Measurements from ENCODE around the gene MALL. TPM values are rescaled to one million over a fixed set of nuclear protein-coding genes. Genes with fewer than 3 reads are reported as not detected.
A peak's percentile ranks its signal among the peaks of the same experiment; 100 is the strongest.

MALL gene
- total and polyA plus RNA-seq, 2 of the 13 experiments (the other 11 are each of a cell fraction or from before 2014, with no cell fraction given): not detected

DNA sequence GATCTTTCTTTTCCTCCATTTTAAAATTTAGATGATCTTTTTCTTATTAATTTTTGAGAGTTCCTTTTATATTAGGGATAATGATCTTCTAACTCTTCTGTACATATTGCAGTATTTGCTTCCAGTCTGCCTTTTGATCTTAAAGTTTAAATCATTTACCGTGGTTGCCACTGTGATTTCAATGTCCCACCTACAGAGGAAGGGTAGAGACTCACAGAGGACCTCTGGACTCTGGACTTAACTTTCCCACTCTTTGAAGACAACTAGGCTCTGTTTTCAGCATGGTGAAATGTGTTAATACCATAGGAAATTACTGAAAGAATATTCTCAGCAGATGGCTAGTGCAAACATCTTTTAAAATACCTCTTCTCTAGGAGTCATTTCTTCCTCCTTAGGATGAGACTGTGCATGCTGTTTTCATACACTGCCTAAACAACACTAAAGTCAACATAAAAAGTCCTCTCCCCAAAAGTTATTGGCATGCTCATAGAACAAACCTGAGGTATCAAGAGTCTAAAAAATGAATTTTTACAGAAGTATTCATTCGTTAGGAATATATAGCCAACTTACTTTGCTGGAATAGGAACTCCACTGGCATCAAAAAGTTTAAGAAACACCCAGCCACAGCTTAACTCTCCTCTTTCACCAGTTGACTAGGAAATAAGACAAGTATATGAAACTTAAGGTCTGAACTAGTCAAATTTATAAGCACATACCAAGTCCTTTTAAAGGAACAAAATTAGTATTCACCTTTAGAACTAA, 30.7 kb upstream of the MALL start (continued):
- TF ChIP-seq, protein P1, sequence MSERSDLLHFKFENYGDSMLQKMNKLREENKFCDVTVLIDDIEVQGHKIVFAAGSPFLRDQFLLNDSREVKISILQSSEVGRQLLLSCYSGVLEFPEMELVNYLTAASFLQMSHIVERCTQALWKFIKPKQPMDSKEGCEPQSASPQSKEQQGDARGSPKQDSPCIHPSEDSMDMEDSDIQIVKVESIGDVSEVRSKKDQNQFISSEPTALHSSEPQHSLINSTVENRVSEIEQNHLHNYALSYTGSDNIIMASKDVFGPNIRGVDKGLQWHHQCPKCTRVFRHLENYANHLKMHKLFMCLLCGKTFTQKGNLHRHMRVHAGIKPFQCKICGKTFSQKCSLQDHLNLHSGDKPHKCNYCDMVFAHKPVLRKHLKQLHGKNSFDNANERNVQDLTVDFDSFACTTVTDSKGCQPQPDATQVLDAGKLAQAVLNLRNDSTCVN (CRISPR knock-in tag; IDR thresholded peaks at IDR 0.05; ENCODE audit: borderline replicate concordance): no peak
- TF ChIP-seq HMGXB4 (CRISPR knock-in tag; IDR thresholded peaks at IDR 0.05; ENCODE audit: borderline replicate concordance in 1 of 2, low read depth in 1 of 2): no peak
- TF ChIP-seq BRCA1 (CRISPR knock-in tag; IDR thresholded peaks at IDR 0.05): no peak
- no peak for TF ChIP-seq ZNF589 (CRISPR knock-in tag; conservative IDR thresholded peaks at IDR 0.05)
- TF ChIP-seq GTF3A (CRISPR knock-in tag; conservative IDR thresholded peaks at IDR 0.05): no peak
- TF ChIP-seq ZFAT (CRISPR knock-in tag; conservative IDR thresholded peaks at IDR 0.05): no peak
- peak; percentile 63; the same call in 1 of the 2 replicates for TF ChIP-seq ARNTL (CRISPR knock-in tag; IDR thresholded peaks at IDR 0.05)
- TF ChIP-seq SAP130 (CRISPR knock-in tag; IDR thresholded peaks at IDR 0.05; ENCODE audit: low read depth): peak; percentile 65
- no peak for TF ChIP-seq HDAC6 (IDR thresholded peaks at IDR 0.05; ENCODE audit: low read depth, low read length)
- TF ChIP-seq NR2F6 (IDR thresholded peaks at IDR 0.05): peak; percentile 76
- peak; percentile 55 for TF ChIP-seq NR2F6 (CRISPR knock-in tag; IDR thresholded peaks at IDR 0.05)
- TF ChIP-seq, protein P2, sequence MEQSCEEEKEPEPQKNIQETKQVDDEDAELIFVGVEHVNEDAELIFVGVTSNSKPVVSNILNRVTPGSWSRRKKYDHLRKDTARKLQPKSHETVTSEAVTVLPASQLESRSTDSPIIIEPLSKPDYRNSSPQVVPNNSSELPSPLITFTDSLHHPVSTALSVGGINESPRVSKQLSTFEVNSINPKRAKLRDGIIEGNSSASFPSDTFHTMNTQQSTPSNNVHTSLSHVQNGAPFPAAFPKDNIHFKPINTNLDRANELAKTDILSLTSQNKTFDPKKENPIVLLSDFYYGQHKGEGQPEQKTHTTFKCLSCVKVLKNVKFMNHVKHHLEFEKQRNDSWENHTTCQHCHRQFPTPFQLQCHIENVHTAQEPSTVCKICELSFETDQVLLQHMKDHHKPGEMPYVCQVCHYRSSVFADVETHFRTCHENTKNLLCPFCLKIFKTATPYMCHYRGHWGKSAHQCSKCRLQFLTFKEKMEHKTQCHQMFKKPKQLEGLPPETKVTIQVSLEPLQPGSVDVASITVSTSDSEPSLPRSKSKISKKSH (CRISPR knock-in tag; IDR thresholded peaks at IDR 0.05; ENCODE audit: borderline replicate concordance): no peak
- TF ChIP-seq, protein P3, sequence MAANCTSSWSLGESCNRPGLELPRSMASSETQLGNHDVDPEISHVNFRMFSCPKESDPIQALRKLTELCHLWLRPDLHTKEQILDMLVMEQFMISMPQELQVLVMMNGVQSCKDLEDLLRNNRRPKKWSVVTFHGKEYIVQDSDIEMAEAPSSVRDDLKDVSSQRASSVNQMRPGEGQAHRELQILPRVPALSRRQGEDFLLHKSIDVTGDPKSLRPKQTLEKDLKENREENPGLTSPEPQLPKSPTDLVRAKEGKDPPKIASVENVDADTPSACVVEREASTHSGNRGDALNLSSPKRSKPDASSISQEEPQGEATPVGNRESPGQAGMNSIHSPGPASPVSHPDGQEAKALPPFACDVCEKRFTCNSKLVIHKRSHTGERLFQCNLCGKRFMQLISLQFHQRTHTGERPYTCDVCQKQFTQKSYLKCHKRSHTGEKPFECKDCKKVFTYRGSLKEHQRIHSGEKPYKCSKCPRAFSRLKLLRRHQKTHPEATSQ (CRISPR knock-in tag; IDR thresholded peaks at IDR 0.05; ENCODE audit: borderline replicate concordance): no peak
- TF ChIP-seq MEF2D (CRISPR knock-in tag; IDR thresholded peaks at IDR 0.05): no peak
- no peak for TF ChIP-seq FIP1L1 (IDR thresholded peaks at IDR 0.05; ENCODE audit: borderline replicate concordance, insufficient read depth, low read depth, low read length)
- TF ChIP-seq, protein P4, sequence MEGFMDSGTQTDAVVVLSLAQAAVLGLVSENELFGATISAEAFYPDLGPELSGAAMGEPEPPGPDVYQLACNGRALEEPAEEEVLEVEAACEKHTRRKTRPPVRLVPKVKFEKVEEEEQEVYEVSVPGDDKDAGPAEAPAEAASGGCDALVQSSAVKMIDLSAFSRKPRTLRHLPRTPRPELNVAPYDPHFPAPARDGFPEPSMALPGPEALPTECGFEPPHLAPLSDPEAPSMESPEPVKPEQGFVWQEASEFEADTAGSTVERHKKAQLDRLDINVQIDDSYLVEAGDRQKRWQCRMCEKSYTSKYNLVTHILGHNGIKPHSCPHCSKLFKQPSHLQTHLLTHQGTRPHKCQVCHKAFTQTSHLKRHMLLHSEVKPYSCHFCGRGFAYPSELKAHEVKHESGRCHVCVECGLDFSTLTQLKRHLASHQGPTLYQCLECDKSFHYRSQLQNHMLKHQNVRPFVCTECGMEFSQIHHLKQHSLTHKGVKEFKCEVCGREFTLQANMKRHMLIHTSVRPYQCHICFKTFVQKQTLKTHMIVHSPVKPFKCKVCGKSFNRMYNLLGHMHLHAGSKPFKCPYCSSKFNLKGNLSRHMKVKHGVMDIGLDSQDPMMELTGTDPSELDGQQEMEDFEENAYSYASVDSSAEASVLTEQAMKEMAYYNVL (CRISPR knock-in tag; IDR thresholded peaks at IDR 0.05; ENCODE audit: borderline replicate concordance): peak; percentile 80; the same call in 1 of the 2 replicates
- TF ChIP-seq ZBTB1 (CRISPR knock-in tag; IDR thresholded peaks at IDR 0.05; ENCODE audit: borderline replicate concordance): no peak
- no peak for TF ChIP-seq ZNF670 (CRISPR knock-in tag; IDR thresholded peaks at IDR 0.05; ENCODE audit: borderline replicate concordance)
- no peak for TF ChIP-seq ZNF501 (CRISPR knock-in tag; IDR thresholded peaks at IDR 0.05)
- TF ChIP-seq NR2F2 (IDR thresholded peaks at IDR 0.05; ENCODE audit: borderline replicate concordance, low read depth): peak; percentile 86
